Measurements from ENCODE around the gene TGFB1.

TGFB1 gene

DNA sequence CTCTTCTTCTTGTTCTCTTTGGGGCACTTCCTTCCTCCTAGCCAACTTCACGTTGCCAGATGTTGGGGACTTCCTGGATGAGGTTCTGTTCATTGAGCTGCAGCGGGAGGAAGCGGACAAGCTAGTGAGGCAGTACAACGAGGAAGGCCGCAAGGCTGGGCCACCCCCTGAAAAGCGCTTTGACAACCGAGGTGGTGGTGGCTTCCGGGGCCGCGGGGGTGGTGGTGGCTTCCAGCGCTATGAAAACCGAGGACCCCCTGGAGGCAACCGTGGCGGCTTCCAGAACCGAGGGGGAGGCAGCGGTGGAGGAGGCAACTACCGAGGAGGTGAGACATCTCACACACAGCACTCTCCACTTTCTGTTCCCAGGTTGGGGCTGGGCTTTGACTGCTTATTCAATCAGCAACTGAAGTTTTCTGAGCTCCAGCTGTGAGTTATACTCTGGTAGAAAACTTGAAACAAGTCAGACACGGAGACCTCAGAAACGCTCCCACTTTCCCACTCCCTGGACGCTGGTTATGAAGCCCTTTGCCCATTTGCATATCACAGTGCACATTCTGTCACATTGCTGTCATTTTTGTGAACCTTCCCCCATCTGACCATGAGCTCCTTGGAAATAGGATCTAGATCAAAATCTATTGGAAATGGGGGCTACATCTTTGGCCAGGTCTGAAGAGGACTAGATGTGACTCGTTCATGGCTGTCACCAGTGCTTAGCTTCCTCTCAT, 50.9 kb downstream of the TGFB1 start:
- no peaks in the 10 kb centered on the region for H3K9me3 ChIP-seq (ENCODE audit: control insufficient read depth, insufficient read depth, low read length)
- peaks cover 8% of the 10 kb centered on the region for H3K79me2 ChIP-seq (ENCODE audit: control insufficient read depth, low read length)
- peak overlapping the region; percentile 64 for H3K4me2 ChIP-seq (ENCODE audit: low read length)
- peaks cover 100% of the 10 kb centered on the region for H3K36me3 ChIP-seq (ENCODE audit: control insufficient read depth, low read length)
- no peaks in the 10 kb centered on the region for H4K20me1 ChIP-seq (ENCODE audit: control insufficient read depth, insufficient read depth, low read depth, low read length)
- H3K27me3 ChIP-seq (ENCODE audit: control insufficient read depth, low read length) = no peaks in the 10 kb centered on the region
- peak overlapping the region; percentile 70 for H3K27ac ChIP-seq (ENCODE audit: low read depth, low read length)
- no peaks in the 10 kb centered on the region for H3K9me2 ChIP-seq (replicated peaks; ENCODE audit: control insufficient read depth, low read length)
- peak overlapping the region; percentile 35 for H3K4me3 ChIP-seq (ENCODE audit: low read length)
- peaks cover 65% of the 10 kb centered on the region for H3K4me1 ChIP-seq (ENCODE audit: control insufficient read depth, low read length)
- no peak for TF ChIP-seq CTCF (IDR thresholded peaks at IDR 0.05; ENCODE audit: low read depth, low read length, poor library complexity, severe bottlenecking)
- no peak for TF ChIP-seq EZH2phosphoT487 (IDR thresholded peaks at IDR 0.05; ENCODE audit: borderline replicate concordance, low read length)
- peaks cover 23% of the 10 kb centered on the region for H3F3A ChIP-seq (ENCODE audit: control insufficient read depth, insufficient read depth)

DNA sequence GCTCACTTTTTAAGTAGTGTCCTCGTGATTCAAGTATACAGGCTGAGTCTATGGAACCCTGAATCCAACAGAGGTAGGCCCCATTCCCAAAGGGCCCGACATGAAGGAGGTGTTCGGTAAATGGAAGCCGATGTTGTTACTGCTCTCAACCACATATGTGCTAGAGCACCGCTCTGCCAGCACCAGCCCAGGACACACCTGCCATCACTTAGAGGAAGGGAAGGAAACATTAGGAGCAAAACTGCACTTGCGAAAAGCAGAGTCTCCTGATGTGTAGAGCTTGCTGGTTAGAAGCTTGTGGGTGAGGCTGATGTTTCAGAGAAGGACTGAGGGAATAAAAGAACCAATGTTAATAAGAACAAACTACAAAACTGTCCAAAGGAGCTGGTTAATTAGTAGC, 53.2 kb downstream of the TGFB1 start:
- Histone ChIP-seq H3K9me3 (ENCODE audit: control insufficient read depth, insufficient read depth, low read length) (no peaks in the 10 kb centered on the region), H4K20me1 (ENCODE audit: control insufficient read depth, insufficient read depth, low read depth, low read length) (no peaks in the 10 kb centered on the region), H3K4me1 (ENCODE audit: control insufficient read depth, low read length) (peaks cover 74% of the 10 kb centered on the region), H3K79me2 (ENCODE audit: control insufficient read depth, low read length) (peaks cover 20% of the 10 kb centered on the region), H3K36me3 (ENCODE audit: control insufficient read depth, low read length) (peaks cover 100% of the 10 kb centered on the region), H3K4me2 (ENCODE audit: low read length) (no peak overlapping the region), H3K27me3 (ENCODE audit: control insufficient read depth, low read length) (no peaks in the 10 kb centered on the region), H3K9me2 (replicated peaks; ENCODE audit: control insufficient read depth, low read length) (no peaks in the 10 kb centered on the region), H3K4me3 (ENCODE audit: low read length) (no peak overlapping the region), H3K27ac (ENCODE audit: low read depth, low read length) (0 out of 2 replicates have a peak overlapping the region, but pooled peaks have one; percentile 0), H3F3A (ENCODE audit: control insufficient read depth, insufficient read depth) (peaks cover 9% of the 10 kb centered on the region)
- TF ChIP-seq CTCF (IDR thresholded peaks at IDR 0.05; ENCODE audit: low read depth, low read length, poor library complexity, severe bottlenecking) (no peak), EZH2phosphoT487 (IDR thresholded peaks at IDR 0.05; ENCODE audit: borderline replicate concordance, low read length) (no peak)

GRCh38 chr19:41299755-41300089, 54.0 kb downstream of the TGFB1 start:
- Histone ChIP-seq H3F3A (ENCODE audit: control insufficient read depth, insufficient read depth) (peaks cover 9% of the 10 kb centered on the region), H3K9me3 (ENCODE audit: control insufficient read depth, insufficient read depth, low read length) (no peaks in the 10 kb centered on the region), H3K79me2 (ENCODE audit: control insufficient read depth, low read length) (peaks cover 20% of the 10 kb centered on the region), H3K27me3 (ENCODE audit: control insufficient read depth, low read length) (no peaks in the 10 kb centered on the region), H3K4me3 (ENCODE audit: low read length) (no peak overlapping the region), H3K27ac (ENCODE audit: low read depth, low read length) (0 out of 2 replicates have a peak overlapping the region, but pooled peaks have one; percentile 0), H3K4me2 (ENCODE audit: low read length) (no peak overlapping the region), H4K20me1 (ENCODE audit: control insufficient read depth, insufficient read depth, low read depth, low read length) (no peaks in the 10 kb centered on the region), H3K4me1 (ENCODE audit: control insufficient read depth, low read length) (peaks cover 83% of the 10 kb centered on the region), H3K9me2 (replicated peaks; ENCODE audit: control insufficient read depth, low read length) (no peaks in the 10 kb centered on the region), H3K36me3 (ENCODE audit: control insufficient read depth, low read length) (peaks cover 100% of the 10 kb centered on the region)
- TF ChIP-seq CTCF (IDR thresholded peaks at IDR 0.05; ENCODE audit: low read depth, low read length, poor library complexity, severe bottlenecking) = no peak
- TF ChIP-seq EZH2phosphoT487 (IDR thresholded peaks at IDR 0.05; ENCODE audit: borderline replicate concordance, low read length) = no peak

All from DOHH2 (cell line).